T follicular helper cell (primary cell): ENCODE data around the gene POMC.
"Not testable (repeated sequence)": the region's sequence is repeated elsewhere in the genome, so short reads cannot be mapped to it uniquely, and the experiment has no call there.

ENCODE experiments used
- DNase-seq: peaks from one replicate; pipeline ENCODE4 v3.0.0-alpha.2; 2020; ENCODE audit warnings: low read depth

The POMC gene

GRCh38 chr2:25176541-25177181 lies 8.3 kb upstream of the POMC start:
- DNase-seq, result no peak

DNA sequence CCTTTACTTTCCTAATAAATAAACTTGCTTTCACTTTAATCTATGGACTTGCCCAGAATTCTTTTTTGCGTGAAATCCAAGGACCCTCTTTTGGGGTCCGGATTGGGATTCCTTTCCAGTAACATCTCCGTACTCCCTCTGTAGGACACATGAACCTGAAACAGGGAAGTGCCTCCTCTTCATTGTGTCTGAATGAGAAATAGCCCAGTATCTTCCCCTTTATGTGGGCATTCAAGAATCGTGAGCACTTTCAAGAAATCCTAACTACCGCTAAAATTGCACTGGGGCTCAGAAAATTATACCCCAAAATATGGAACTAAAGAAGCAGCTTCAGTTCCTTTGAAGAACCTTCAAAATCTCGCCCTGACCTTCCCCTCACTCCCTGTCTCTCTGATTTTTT lies 7.8 kb upstream of the POMC start:
- DNase-seq, result no peak

- no peak for DNase-seq
Observed at GRCh38 chr2:25174192-25174861, 5.9 kb upstream of the POMC start.

DNA sequence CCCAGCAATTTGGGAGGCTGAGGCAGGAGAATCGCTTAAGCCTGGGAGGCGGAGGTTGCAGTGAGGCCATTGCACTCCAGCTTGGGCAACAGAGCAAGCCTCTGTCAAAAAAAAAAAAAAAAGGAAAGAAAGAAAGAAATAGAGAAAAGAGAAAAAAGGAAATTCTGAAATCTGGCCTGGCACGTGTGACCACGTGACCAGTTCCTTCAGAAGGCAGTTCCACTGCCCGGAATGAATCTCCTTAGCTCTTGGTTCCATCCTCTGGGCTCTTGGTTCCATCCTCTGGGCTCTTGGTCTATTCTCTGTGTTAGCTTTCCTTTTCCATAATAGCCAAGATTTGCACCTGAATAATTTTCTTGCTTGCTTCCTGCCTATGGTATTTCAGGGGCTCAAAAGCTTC lies 5.3 kb upstream of the POMC start:
- DNase-seq, result no peak

GRCh38 chr2:25170888-25171287 lies 2.5 kb upstream of the POMC start:
- DNase-seq, result no peak

DNA sequence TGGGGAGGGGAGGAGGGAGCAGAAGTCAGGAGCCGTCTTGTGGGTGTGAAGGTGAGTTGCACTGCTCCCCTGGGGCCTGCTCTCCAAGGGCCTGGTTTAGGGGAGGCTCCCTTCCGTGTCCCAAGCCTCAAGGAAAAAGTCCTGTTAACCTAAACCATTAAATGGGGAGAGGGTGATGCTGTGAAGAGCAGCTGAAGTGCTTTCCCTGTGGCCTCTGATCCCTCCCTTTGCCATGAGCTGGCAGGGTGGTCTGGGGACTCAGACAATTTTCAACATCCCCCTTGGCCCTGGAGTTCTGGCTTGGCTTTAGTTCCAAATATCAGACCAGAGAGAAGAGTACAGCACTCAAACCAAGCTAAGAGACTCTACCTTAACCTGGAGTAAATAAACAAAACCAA lies 692 bp upstream of the POMC start:
- no peak for DNase-seq

GRCh38 chr2:25165992-25166875 lies 2.1 kb downstream of the POMC start:
- no peak for DNase-seq

DNA sequence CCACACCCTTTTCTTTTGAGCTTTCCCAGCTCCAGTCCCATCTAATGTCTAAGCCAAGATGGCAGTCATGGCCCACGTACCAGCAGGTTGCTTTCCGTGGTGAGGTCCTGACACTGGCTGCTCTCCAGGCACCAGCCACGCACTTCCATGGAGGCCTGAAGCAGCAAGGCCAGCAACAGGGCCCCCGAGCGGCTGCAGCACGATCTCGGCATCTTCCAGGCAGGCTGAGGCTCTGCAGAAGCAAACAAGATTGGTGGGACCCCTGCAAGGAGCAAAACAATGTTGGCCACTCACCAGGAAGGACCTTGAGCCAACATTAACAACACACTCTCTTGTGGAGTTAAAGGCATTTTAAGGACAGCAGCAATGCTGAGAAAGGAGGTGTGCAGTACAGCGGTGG lies 3.8 kb downstream of the POMC start:
- DNase-seq, result no peak

GRCh38 chr2:25162061-25162460 lies 6.3 kb downstream of the POMC start:
- DNase-seq, result not testable (repeated sequence)

- DNase-seq, result peak; percentile 73
Observed at GRCh38 chr2:25161055-25161781, 7.2 kb downstream of the POMC start.

- no peak for DNase-seq
Observed at GRCh38 chr2:25160376-25160775, 8.0 kb downstream of the POMC start.

GRCh38 chr2:25159949-25160348 lies 8.4 kb downstream of the POMC start:
- no peak for DNase-seq

- DNase-seq, result no peak
Observed at GRCh38 chr2:25158096-25158852, 10.1 kb downstream of the POMC start.

- DNase-seq, result no peak
Observed at GRCh38 chr2:25155401-25155800, 13.0 kb downstream of the POMC start.

DNA sequence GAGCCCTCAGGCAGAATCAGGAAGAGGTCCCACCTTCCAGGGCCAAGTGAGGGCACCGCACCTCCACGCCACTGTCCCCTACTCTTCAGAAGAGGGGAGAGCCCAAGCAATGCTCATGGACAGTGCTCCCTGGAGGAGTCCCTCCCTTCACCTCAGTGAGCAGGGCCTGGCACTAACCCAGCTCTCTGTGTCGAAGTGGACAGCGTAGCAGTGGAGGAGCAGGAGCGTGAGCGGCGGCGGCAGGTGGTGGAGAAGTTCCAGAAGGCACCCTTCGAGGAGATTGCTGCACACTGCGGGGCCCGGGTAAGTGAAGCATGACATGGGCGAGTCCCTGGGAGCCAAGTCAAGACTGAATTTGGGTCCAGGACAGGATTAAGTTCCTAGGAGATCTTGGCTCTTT lies 16.7 kb downstream of the POMC start:
- no peak for DNase-seq

- DNase-seq, result not testable (repeated sequence)
Observed at GRCh38 chr2:25150993-25151392, 17.4 kb downstream of the POMC start.

DNA sequence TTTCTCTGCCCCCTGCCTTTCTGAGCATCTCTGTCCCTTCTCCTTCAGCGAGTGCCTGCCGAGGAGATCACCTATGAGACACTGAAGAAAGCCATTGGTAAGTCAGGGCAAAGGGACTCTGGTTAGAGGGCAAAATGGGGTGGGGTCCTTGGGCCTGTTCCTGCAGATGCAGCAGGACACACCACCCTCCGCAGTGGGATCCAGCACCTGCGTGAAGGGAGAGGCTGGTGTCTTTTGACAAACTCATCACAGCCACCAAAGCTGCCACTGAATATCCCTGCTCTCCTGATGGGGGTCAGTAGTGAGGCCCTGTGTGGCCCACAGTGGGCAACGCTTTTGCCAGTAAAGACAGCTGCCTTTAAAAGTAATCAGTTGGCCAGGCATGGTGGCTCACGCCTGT lies 18.7 kb downstream of the POMC start:
- no peak for DNase-seq

GRCh38 chr2:25146896-25147295 lies 21.5 kb downstream of the POMC start:
- no peak for DNase-seq

DNA sequence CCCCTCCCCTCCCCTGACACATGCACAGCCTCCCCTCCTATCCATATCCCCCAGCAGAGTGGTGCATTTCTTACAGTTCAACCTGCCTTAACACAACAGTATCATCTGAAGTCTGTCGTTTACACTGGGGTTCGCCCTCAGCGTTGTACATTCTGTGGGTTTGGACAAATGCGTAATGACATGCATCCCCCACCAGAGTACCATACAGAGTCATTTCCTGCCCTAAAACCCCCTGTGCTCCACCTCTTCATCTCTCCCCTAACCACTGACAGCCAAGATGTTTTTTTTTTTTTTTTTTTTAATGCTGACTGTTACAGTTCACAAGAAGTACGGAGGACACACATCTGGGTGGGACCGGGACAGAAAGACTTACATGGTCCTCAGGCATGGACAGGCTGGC lies 22.6 kb downstream of the POMC start:
- no peak for DNase-seq

GRCh38 chr2:25141120-25141519 lies 27.3 kb downstream of the POMC start:
- no peak for DNase-seq

GRCh38 chr2:25140535-25140934 lies 27.8 kb downstream of the POMC start:
- not testable (repeated sequence) for DNase-seq

DNA sequence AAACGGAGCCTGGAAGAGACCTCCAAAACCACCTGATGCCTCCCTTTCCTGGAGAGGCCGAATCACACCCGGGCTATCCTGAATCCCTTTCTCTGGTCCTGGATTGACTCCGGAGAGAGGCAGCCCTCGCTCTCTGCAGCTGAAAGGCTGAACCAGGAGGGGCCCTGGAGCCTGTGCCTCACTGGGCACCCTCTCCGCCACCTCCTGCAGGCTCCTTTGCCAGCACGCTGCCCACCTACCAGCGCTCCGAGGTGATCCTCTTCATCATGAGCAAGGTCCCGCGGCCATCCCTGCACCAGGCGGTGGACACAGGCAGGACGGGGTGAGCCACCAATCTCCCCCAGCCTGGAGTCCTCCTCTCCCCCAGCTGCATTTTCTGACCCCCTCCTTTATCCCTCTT lies 35.7 kb downstream of the POMC start:
- DNase-seq, result no peak
